Stimulated activated CD4-positive, alpha-beta T cell treated with anti-CD3 and anti-CD28 coated beads, TNF-alpha, amount 100 ng/mL, for 1 hour (primary cell): Measurements from ENCODE around the gene BLTP2.
A peak's percentile ranks its signal among the peaks of the same experiment; 100 is the strongest.
"Not testable (repeated sequence)": the region's sequence is repeated elsewhere in the genome, so short reads cannot be mapped to it uniquely, and the experiment has no call there.

Source experiments
- DNase-seq, 3 donors: peaks; one replicate each; pipeline ENCODE4 v3.0.0-alpha.2; 2020; ENCODE audit warnings: low read depth in 3 of 3, low spot score in 1 of 3

The BLTP2 gene

DNA sequence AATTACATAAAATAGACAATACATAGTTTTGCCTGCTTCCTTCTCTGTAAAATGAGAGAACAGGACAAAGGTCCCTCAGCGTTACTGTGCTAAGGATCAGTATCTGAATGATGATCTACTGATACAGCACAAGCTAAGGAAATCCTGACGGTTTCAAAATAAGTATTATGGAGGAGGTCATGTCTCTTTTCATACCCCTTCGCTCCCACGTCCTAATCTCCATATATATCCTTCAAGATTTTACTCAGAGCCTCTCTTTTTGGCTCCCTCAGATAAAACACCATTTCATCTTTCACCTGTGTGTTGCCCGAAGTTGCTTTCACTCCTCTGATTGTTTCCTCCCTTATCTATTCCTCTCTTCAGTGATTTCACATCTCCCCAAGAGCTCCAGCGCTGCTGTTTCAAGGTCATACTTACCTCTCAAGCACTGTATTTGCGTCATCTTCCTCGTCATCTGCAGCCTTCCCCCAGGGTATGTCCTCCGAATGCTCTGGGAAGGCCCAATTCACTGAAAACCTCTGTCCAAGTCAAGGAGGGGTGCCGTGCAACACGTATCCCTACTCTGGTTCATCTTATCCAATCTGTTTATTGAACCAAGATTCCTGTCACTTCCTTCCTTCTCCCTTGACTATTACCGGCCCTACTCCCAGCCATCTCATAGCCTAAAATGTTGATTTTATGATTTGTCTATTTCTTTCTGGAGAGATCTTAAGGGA lies 1.2 kb upstream of the BLTP2 start:
- DNase-seq = no peak

DNA sequence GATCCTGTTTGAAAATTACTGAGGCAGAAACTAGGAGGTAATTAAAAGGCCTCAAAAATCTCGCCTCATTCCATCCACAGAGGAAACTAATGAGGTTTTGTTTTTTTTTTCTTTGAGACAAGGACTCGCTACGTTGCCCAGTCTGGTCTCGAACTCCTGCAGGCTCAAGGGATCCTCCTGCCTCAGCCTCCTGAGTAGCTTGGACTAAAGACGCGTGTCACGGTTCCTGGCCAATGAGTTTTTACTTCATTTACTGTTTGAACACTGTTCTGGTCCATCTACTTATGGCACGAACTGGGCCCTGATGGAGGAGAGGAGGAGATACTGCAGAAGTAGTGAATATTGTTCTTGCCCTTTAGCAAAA lies 600 bp upstream of the BLTP2 start:
- no peak for DNase-seq

DNA sequence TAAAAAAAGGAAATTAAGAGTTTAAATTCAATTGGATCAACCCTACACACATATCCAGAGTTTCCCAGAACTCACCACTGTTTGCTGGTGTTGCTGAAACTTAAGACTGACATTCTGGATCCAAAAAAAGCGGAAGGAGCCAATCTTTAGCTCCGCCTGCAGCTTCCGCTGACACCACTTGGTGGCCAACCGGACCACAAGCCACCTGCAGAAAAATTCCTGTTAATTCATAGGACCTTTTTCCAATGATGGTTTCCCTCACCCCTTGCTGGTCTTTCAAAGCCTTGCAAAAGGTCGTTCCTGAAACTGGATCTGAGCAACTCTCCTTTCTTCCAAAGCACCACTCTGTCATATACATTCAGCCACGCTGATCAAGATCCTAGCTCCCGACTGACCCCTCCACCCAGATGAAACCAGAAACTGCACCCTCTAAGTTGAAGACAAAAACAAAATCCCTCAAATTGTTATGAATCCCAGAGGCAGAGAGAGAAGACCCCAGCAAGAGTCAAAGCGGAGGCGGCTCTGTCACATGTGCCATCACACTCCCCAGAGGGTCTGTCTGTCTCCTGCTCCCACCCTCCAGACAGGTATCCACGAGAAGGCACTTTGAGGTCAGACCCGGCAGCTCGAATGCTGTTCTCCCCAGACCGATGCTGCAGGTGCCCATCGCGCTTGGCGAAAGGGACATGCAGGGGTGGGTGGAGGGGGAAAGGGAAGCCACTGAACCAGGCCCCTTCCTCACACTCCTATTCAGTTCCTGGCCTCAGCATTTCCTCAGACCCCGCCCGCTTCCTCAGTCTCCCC lies 773 bp downstream of the BLTP2 start:
- peak in 1 of 3 donors; percentile 15 for DNase-seq

DNA sequence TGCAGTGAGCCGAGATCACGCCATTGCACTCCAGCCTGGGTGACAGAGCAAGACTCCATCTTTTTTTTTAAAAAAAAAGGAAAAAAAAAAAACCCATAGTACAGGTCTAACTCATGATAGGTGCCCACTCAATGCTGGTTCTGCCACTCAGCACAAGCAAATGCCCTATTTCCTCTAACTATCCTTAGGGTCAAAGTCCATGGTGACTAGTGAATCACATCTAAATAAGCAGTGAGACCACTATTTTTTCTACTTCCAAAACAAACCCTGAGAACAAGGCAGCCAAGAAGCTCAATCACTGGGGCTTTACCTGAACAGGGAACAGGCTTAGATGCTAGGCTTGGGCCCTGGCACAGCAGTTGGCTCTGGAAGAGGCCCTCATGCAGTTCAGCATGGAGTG lies 3.4 kb downstream of the BLTP2 start:
- DNase-seq = no peak

DNA sequence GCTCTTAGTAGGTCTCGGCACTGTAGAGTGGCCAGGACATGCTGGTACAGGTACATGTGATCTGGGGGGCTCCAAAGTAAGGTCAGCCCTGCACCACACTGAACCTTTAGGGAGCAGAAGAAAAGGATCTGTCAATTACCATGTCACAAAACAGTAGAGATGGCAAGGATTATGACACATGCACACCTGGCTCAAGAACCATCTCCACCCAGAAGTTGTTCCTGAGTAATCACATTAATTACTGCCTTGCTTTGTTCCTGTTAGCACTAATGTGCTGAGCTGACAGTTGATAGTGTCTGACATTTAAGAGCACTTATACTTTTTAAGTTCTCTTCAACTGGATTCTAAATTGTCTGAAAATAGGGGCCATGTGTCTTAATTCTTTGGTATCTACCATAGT lies 9.5 kb downstream of the BLTP2 start:
- no peak for DNase-seq

DNA sequence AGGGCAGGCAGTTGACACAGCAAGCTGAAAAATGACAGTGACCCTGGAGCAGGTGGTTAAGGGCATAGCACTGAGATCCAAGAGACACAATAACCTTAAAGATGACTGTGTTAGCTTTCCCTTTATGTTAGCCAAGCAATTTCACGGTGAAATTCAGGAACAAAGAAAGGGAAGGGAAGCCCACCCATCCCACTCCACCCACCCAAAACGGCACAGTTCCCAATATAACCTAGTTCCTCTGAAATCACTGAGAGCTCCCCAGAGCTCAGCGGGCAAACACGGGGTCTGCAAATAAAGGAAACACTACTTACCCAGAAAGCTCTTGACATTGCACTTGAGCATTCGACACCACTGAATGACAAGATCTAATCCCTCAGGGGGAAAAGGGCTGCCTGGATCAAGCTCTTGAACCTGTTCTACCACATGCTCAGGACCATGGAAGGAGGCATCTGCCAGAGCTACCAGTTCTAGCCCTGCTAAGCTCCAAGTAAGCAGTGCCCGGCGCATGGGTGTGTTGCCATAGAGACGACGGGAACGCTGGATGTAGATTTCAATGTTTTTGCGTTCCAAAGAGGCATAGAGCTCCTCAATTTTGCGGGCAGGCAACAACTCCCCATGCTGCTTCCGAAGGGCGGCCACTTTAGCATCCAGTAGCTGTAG lies 10.6 kb downstream of the BLTP2 start:
- no peak for DNase-seq

DNA sequence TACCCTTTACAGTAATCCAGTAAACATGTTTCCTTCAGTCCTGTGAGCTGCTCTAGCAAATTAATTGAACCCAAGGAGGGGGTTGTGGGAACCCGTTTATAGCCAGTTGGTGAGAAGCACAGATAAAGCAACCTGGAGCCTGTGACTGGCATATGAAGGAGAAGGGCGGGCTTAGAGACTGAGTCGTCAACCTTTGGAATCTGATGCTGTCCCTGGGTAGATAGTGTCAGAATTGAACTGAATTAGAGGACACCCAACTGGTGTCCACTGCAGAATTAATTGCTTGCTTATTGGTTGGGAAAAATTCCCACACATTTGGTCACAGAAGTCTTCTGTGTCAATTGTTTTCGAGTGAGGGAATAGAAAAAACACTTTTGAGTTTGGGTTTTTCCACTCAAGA lies 18.1 kb downstream of the BLTP2 start:
- no peak for DNase-seq

DNA sequence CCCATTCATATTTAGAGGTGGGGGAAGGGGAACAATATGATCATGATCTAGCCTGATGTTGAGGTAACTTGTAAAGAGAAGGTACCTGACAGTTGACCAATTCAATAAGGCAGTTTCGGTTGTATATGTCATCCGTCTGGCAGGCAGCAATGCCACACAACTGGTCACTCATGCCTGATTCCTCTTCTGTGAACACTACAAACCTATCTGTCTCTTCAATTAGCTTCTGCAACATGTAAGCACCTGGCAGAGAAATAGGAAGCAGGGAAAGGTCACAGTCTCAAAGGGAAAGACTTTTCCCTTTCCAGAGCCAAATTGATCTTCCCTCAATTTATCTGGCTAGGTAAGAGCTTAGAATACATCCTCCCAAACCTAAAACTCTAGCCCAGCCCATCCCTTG lies 20.8 kb downstream of the BLTP2 start:
- DNase-seq = no peak

DNA sequence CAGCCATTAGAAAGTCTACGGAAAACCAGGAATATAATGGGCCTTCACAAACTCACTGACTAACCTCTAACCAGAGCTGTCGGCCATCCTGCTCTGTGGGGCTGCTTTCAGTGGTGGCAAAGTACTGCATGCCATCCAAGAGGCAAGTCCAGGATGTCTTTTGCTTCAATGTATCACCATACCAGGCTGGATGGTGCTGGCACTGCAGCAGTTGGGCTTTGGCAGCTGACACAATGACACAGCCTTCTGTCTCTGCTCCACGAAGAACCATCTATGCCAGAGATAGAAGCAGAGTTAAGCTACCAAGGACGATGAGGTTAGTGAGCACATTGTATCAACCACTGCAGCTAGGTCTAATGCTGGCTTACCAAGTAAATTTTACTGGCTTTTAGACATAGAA lies 21.3 kb downstream of the BLTP2 start:
- no peak for DNase-seq

DNA sequence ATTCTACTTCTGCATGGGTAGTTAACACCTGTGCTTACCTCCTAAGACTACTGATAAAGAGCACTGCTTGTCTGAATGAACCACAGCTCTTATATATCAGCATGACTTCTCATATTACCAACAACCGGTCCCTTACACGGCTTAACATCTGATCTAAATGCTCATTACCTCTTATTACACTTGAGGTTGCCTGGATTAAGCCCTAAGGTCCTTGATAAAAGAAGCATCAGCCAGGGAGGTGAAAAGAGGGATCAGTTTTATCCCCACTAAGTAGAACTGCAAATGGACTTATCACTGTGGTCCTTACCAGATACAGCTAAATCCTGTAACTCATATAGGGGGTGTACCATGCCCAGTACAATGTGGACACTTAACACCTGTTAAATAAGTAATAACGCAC lies 22.8 kb downstream of the BLTP2 start:
- no peak for DNase-seq

DNA sequence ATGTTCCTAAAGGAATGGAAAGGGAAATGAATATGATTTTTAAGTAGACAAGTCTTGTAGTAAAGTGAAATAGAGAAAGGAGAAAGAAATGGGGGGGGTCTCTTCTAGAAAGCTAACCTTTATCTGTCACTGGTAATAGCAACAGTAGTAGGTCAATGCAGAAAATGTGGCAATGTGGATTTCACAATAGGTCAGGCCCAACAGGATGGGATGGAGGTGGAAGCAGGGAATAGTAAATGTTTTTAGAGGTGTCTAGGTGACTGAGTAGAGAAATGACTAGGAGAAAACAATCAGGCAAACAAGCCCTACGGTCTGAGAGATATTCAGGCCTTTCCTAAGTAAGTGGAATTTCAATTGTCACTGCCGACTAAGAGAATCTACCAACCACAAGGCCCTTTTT lies 24.9 kb downstream of the BLTP2 start:
- DNase-seq = no peak

DNA sequence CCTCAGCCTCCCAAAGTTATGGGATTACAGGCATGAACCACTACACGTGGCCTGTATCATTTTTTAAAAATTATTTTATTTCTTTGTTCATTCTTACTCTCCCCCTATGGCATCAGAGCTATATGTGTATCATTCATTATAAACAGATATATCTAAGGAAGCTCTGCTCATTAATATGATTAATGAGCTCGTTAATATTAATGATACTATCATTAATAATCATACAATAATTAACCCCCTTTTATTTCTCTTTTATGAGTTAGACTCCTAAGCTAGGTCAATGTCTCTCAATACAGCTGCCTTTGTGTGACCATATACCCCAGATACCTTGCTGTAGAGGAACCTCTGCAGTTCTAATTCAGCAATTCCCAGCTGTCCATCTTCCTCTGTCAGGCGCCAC lies 26.5 kb downstream of the BLTP2 start:
- no peak for DNase-seq

DNA sequence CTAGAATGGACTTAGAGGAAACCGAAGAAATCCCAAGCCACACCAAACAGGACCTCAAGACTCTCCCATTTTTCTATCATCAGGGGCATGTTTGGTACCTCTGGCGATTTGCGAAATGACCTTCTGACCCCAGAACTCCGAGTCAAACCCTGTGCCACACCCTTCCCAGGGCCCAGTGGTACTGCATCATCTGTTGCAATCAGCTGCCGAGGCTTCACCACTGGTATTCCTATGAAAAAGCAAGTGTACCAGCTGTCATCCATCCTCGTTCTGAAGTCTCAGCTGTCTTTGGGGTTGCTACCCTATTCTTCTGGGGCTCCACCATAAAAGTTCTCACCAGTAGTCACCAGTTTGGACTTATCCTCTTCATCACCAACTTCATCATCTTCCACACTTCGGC lies 28.7 kb downstream of the BLTP2 start:
- no peak for DNase-seq

DNA sequence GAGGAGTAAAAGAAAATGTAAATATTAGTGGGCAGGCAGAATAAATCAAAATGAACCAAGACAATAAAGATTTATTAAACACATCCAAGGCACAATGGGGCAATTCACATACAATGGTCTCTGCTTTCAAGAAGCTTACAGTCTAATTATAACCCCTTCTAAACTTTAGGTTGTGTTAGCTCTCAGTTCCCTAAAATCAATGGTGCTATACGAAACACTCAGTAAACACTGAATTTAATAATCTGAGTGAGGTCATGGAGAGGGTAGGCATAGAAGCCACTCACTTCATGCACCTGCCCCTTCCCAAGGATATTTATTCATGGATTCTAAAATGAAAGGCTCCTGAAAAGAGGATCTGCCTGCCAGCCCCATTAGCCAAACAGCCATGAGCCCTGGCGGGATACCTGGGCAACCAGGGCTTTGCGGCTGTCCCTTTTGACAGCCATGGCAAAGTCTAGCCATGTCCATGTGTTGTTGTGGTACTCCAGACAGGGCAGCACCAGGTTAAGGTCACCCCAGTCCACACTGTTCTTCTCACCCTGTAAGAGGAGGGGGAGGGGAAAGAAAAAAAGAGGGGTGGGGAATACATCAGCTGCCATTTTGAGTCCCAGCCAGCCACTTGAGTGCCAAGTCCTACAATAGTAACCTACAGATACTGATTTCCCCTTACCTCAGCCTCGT lies 29.6 kb downstream of the BLTP2 start:
- no peak for DNase-seq

DNA sequence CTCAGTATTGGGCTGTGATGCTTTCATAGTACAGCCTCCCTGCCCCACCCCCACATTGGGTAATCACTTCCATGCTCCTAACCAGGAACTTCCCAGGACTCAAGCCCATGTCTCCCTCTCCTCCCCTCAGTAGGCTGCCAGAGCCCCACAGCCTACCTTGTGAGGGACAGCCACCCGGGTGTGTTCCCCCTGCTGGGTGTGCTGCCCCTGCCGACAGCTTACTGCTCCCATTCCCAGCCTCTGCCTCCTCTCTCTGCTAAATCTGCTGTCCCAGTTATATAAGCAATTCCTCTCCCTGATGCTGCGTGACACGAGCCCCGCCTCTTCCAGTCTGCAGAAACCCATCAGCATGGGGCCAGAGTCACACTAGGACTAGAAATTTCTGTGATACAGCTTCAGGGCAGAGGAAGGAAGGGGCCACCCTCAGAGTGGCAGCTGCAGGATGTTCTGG lies 31.0 kb downstream of the BLTP2 start, which contains the start of gene RSKR:
TSS of gene RSKR (minus strand) at position 255 of the 451 bp plus-strand sequence. CDS start at position 231, 24 bp downstream.
- DNase-seq = no peak

DNA sequence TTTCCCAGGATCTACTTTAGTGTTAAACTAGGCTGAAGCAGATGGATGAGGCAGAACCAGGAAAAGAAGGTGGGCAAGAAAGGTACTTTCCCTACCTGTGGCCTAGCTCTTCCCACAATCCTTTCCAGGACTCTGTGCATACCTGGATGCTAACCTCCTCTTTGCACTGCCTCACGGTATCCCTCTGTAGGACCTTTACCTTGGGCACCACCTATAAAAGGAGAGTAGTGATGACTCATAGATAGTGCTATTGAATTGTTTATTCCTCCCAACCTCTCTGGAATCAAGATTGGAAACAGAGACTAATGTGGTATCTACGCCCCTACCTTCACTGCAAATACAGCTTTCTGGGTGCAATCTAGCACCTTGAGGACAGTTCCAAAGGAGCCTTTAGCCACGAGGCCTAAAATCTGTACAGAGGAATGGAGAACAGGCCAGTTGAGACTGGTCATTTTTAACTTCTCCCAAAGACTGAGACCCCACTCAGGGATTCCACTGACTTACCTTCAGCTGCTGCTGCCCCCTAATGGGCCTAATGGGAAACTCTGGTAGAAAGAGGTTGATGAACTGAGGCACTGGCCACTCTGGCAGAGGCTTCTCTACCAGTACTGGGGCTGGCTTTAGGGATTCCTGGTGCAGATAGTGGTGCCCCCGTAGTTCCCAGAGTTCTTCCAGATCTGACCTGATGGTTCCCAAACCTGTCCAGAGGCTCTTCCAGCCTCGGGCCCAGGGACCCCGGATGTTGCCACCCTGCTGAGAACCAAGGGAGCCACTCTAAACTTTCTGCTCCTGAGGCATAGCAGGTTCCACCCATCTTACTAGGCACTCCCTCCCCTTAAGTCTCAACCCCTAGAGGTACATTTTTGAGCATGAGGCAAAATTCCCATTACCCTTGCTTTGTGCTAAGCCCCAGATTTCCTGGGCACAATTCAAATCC lies 31.8 kb downstream of the BLTP2 start:
- DNase-seq = peak in 1 of 3 donors; percentile 16

DNA sequence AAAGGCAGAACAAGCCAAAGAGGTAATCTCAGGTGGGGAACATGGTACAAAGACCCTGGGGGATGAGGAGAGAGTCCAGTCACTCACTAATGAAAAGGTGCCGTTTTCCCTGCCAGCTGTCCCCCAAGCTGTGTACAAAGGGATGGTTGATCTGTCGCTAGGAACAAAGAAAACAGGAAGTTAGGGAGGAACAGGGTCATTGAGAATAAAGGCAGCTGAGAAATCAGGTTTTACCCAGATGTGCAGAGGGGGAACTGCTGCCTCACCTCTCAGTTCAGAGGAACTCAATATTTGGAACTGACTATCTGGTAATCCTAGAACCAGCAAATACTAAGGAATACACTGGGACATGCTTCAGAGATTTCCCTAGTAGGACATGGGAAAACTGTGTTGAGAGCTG lies 32.4 kb downstream of the BLTP2 start:
- no peak for DNase-seq

DNA sequence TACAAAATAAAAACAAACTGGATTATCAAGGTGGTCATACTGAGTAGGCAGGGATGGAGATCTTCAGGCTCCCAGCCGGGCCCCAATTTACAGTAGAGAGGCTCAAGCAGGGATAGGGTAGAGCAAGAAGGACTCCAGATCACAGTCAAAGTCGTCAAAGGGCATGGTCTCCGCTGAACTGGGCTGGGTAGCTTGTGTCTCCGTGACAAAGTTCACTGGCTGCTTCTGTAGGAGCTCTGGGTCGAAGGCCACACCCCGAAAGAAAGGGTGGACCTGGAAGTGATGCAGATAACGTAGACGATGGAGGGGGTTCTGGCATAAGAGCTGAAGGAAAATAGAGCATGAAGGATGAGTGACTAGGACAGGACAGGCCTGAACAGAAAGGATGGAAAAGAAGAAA lies 34.6 kb downstream of the BLTP2 start:
- DNase-seq = no peak

DNA sequence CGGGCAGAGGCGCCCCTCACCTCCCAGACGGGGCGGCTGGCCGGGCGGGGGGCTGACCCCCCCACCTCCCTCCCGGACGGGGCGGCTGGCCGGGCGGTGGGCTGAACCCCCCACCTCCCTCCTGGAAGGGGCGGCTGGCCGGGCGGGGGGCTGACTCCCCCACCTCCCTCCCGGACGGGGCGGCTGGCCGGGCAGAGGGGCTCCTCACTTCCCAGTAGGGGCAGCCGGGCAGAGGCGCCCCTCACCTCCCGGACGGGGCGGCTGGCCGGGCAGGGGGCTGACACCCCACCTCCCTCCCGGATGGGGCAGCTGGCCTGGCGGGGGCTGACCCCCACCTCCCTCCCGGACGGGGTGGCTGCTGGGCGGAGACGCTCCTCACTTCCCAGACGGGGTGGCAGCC lies 40.9 kb downstream of the BLTP2 start:
- not testable (repeated sequence) for DNase-seq
